ENCODE data around the gene ADK.

DNA sequence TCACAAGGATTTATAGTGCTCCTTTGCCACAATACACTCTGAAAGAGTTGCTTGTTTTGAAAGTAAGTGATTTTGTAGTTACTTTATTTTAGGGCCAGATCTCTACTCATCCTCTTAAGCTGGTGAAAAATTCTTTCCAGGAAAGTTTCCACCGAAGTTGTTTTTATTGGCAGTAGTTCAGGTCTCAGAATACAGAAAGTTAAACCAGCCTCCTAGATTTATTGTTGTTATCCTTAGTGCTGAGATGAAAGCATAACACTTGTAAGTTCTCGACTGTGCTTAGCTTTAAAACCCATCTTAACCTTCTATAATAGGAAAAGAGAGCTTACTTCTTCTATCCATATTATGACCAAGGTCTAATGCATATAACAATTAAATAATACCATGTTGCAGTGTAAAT, 5.9 kb upstream of the ADK start:
- TF ChIP-seq CTCF (conservative IDR thresholded peaks at IDR 0.05) (no peak), EZH2 (IDR thresholded peaks at IDR 0.05; ENCODE audit: low read depth) (no peak)
